K562 (cell line): ENCODE results near the gene HOXA1.

Source experiments
- EZH2 ChIP-seq: IDR thresholded peaks from 2 replicates; pipeline ENCODE4 v1.6.1; 2012; ENCODE audit warnings: low read depth, mild to moderate bottlenecking, inconsistent platforms, low read length, borderline replicate concordance
- HINFP ChIP-seq: fragments of 450-650 bp; conservative IDR thresholded peaks from 2 replicates; pipeline ENCODE4 v1.6.1; 2016; ENCODE audit warnings: missing genetic modification characterization, low read depth, mild to moderate bottlenecking, control low read depth, missing compliant biosample characterization
- TF ChIP-seq, protein P1 (sequence below): fragments of 250-450 bp; sonication (Bioruptor Pico); IDR thresholded peaks from 2 replicates; pipeline ENCODE4 v1.4.0; 2020; ENCODE audit warnings: mild to moderate bottlenecking, moderate library complexity, borderline replicate concordance

DNA sequence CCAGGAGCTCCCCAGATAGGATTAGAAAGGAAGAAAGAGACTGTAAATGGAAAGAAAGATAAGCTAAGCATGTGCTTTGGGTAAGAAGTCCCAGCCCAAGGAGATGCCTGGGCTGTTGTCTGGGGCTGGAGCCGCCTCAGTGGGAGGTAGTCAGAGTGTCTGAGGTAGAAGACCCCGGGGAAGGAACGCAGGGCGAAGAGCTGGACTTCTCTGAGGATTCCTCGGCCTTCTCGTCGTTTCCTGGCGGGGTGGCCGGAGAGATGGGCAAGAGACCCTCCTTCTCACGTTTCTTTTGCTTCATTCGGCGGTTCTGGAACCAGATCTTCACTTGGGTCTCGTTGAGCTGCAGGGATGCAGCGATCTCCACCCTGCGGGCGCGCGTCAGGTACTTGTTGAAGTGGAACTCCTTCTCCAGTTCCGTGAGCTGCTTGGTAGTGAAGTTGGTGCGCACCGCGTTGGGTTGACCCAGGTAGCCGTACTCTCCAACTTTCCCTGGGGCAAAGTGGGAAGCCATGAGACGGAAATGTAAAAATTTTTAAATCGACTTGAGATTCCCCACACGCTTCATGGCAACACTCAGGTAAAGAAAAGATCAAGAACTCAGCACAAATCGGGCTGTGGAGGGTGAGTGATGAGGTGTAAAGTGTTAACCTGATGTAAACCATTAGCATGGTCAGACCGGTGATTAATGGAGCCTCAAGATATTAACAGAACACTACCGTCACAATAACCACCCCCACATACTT is 1.3 kb downstream of the HOXA1 start:
- no peak for TF ChIP-seq EZH2
- no peak for TF ChIP-seq HINFP
- TF ChIP-seq, protein P1, sequence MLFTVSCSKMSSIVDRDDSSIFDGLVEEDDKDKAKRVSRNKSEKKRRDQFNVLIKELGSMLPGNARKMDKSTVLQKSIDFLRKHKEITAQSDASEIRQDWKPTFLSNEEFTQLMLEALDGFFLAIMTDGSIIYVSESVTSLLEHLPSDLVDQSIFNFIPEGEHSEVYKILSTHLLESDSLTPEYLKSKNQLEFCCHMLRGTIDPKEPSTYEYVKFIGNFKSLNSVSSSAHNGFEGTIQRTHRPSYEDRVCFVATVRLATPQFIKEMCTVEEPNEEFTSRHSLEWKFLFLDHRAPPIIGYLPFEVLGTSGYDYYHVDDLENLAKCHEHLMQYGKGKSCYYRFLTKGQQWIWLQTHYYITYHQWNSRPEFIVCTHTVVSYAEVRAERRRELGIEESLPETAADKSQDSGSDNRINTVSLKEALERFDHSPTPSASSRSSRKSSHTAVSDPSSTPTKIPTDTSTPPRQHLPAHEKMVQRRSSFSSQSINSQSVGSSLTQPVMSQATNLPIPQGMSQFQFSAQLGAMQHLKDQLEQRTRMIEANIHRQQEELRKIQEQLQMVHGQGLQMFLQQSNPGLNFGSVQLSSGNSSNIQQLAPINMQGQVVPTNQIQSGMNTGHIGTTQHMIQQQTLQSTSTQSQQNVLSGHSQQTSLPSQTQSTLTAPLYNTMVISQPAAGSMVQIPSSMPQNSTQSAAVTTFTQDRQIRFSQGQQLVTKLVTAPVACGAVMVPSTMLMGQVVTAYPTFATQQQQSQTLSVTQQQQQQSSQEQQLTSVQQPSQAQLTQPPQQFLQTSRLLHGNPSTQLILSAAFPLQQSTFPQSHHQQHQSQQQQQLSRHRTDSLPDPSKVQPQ (CRISPR knock-in tag), result no peak
